OCI-LY3 (cell line): Measurements from ENCODE around the gene NUP88.

Experiments
- H2AFZ ChIP-seq: fragments of 200-600, 300-600 bp; shearing (Covaris generic); 2 replicates; pipeline ENCODE4 v1.6.0; 2014; ENCODE audit warnings: antibody characterized with exemption, low read depth, low read length
- H3K27ac ChIP-seq: fragments of 200-600, 300-600 bp; sonication (generic); 2 replicates; pipeline ENCODE4 v1.5.1; 2014; ENCODE audit warnings: mild to moderate bottlenecking, low read length, moderate library complexity, mixed read lengths
- H3K27me3 ChIP-seq: fragments of 200-600, 300-600 bp; sonication (generic); 2 replicates; pipeline ENCODE4 v1.6.1; 2014; ENCODE audit warnings: low read depth, low read length, mixed read lengths
- H3K36me3 ChIP-seq: fragments of 200-600, 300-600 bp; sonication (generic); replicated peaks from 2 replicates; pipeline ENCODE3; 2014; ENCODE audit warnings: low read depth, low read length, mixed read lengths
- H3K4me1 ChIP-seq: fragments of 300-600, 200-600 bp; sonication (generic); 2 replicates; pipeline ENCODE4 v1.6.1; 2014; ENCODE audit warnings: low read length, mixed read lengths
- H3K4me2 ChIP-seq: fragments of 200-600, 300-600 bp; sonication (generic); 2 replicates; pipeline ENCODE4 v1.6.1; 2014; ENCODE audit warnings: low read length, mixed read lengths
- H3K4me3 ChIP-seq: fragments of 300-600, 200-600 bp; sonication (generic); 2 replicates; pipeline ENCODE4 v1.5.1; 2014; ENCODE audit warnings: antibody characterized with exemption, mild to moderate bottlenecking, low read length, moderate library complexity
- H3K79me2 ChIP-seq: fragments of 300-600, 200-600 bp; shearing (Covaris generic); 2 replicates; pipeline ENCODE4 v1.6.1; 2014; ENCODE audit warnings: mild to moderate bottlenecking, low read length, mixed read lengths
- H3K9ac ChIP-seq: fragments of 300-600, 200-600 bp; shearing (Covaris generic); 2 replicates; pipeline ENCODE4 v1.6.0; 2014; ENCODE audit warnings: mild to moderate bottlenecking, low read length, moderate library complexity
- H3K9me3 ChIP-seq: fragments of 200-600, 300-600 bp; shearing (Covaris generic); 2 replicates; pipeline ENCODE4 v1.6.1; 2014; ENCODE audit warnings: low read length, mixed read lengths; ENCODE audit not compliant: insufficient read depth
- H4K20me1 ChIP-seq: fragments of 200-600, 300-600 bp; sonication (generic); 2 replicates; pipeline ENCODE4 v1.6.1; 2016; ENCODE audit warnings: low read length, mixed read lengths; ENCODE audit not compliant: insufficient read depth
- EZH2phosphoT487 ChIP-seq: fragments of 200-600 bp; shearing (Covaris generic); IDR thresholded peaks from 2 replicates; pipeline ENCODE4 v1.6.1; 2018; ENCODE audit warnings: antibody characterized with exemption, mixed run types, low read depth
- TF ChIP-seq, protein P1 (sequence below): fragments of 200-600, 300-600 bp; sonication (generic); IDR thresholded peaks from 2 replicates; pipeline ENCODE4 v1.5.1; 2014; ENCODE audit warnings: antibody characterized with exemption, low read length, low read depth

The NUP88 gene

DNA sequence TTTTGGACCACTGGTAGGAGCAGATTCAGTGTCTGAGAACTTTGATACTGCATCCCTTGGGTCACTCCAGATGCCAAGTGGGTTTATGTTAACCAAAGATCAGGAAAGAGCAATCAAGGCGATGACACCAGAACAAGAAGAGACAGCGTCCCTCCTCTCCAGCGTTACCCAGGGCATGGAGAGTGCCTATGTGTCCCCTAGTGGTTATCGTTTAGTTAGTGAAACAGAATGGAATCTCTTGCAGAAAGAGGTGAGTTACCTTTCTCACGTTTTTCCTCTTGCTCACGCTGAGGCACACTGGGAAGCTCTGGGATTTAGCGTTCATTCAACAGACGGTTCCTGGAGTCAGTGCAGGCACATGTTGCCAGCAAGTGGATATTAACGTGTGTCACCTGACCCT is 58.0 kb downstream of the NUP88 start:
- H3K79me2 ChIP-seq: no peaks in the 10 kb centered on the region
- H3K4me3 ChIP-seq: no peak overlapping the region
- no peak overlapping the region for H3K4me2 ChIP-seq
- no peak overlapping the region for H3K9ac ChIP-seq
- H2AFZ ChIP-seq: no peak overlapping the region
- no peaks in the 10 kb centered on the region for H3K4me1 ChIP-seq
- no peak overlapping the region for H3K27ac ChIP-seq
- H4K20me1 ChIP-seq: no peaks in the 10 kb centered on the region
- H3K9me3 ChIP-seq: no peaks in the 10 kb centered on the region
- TF ChIP-seq EZH2phosphoT487: no peak
- TF ChIP-seq, protein P1, sequence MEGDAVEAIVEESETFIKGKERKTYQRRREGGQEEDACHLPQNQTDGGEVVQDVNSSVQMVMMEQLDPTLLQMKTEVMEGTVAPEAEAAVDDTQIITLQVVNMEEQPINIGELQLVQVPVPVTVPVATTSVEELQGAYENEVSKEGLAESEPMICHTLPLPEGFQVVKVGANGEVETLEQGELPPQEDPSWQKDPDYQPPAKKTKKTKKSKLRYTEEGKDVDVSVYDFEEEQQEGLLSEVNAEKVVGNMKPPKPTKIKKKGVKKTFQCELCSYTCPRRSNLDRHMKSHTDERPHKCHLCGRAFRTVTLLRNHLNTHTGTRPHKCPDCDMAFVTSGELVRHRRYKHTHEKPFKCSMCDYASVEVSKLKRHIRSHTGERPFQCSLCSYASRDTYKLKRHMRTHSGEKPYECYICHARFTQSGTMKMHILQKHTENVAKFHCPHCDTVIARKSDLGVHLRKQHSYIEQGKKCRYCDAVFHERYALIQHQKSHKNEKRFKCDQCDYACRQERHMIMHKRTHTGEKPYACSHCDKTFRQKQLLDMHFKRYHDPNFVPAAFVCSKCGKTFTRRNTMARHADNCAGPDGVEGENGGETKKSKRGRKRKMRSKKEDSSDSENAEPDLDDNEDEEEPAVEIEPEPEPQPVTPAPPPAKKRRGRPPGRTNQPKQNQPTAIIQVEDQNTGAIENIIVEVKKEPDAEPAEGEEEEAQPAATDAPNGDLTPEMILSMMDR: no peak
- H3K27me3 ChIP-seq: no peaks in the 10 kb centered on the region
- H3K36me3 ChIP-seq: peaks cover 19% of the 10 kb centered on the region

DNA sequence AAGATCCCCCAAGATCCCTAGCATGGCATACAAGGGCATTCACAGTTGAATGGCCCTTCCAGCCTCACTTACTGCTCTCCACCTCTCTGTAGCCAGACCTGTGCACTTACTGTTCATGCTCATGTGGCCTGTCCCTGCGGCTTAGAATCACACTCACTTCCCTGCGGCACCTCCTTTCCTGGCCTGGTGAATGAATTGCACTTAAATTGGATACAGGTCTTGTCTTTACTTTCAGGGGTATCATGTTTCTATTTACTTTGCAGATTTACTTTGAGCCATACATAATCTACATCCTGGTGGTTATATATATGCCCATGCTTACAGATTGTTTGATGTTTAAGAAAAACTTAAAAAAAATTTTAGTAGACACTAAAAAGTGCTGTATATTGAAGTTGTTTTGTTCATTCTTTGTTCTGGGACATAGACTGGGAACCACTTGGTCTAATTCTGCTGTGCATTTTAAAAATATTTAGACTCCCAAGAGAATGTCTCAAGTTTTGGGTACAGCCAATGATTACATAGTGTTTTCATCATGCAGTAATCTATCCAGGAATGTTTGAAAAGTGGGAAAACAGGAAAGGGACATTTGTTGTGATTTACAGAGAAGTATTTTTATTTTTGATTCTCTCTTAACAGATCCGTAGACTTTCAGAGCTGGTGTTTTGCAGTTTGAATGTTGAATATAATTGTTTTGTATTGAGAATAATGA is 63.9 kb downstream of the NUP88 start:
- Histone ChIP-seq H4K20me1 (no peaks in the 10 kb centered on the region), H2AFZ (no peak overlapping the region), H3K27ac (no peak overlapping the region), H3K9ac (no peak overlapping the region), H3K79me2 (no peaks in the 10 kb centered on the region), H3K9me3 (no peaks in the 10 kb centered on the region), H3K36me3 (peaks cover 11% of the 10 kb centered on the region), H3K4me2 (no peak overlapping the region), H3K27me3 (no peaks in the 10 kb centered on the region), H3K4me3 (no peak overlapping the region), H3K4me1 (no peaks in the 10 kb centered on the region)
- TF ChIP-seq, protein P1: no peak
- TF ChIP-seq EZH2phosphoT487: no peak

DNA sequence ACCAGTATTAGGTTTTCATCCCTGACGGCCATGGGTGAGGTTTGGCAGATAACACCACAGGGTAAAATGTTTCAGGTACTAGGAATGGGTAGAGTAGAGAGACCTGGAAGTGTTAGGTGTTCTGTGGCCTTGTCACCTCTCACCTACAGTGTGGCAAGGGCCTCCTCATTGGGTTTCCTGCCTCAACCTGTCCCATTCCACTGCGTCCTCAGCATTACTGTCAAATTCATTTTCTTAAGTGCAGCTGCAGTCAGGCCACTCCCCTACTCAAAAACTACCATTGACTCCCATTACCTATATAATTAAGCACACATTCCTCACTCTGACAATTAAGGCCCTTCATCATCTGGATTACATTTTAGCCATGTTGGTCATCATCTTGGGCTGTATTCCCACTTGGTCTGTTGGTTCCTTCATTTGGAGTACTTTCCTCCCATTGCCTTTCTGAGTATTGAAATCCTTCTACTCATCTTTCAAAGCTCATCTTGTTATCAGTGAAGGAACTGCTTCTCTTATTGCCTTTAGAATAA is 64.5 kb downstream of the NUP88 start:
- Histone ChIP-seq H3K36me3 (peaks cover 14% of the 10 kb centered on the region), H3K9ac (no peak overlapping the region)

DNA sequence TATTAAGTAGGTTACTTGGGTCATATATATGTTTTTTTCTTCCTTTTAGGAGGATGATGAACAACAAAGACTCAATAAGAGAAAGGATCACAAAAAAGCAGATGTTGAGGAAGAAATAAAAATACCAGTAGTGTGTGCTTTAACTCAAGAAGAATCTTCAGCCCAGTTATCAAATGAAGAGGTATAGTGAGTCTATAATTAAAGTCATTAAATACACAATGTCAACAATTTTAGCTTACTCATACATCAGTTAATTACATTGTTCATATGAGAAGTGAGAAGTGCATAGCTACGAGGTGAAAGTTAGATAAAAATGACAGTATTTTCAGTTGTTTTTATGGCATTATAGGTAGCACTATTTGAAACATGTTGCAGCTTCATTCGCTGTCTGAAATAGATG is 65.2 kb downstream of the NUP88 start:
- H3K4me2 ChIP-seq: no peak overlapping the region
- no peaks in the 10 kb centered on the region for H3K27me3 ChIP-seq
- TF ChIP-seq EZH2phosphoT487: no peak
- TF ChIP-seq, protein P1: no peak
- H3K36me3 ChIP-seq: peaks cover 14% of the 10 kb centered on the region
- no peak overlapping the region for H3K27ac ChIP-seq
- no peaks in the 10 kb centered on the region for H3K4me1 ChIP-seq
- H3K9me3 ChIP-seq: no peaks in the 10 kb centered on the region
- no peak overlapping the region for H3K4me3 ChIP-seq
- no peaks in the 10 kb centered on the region for H3K79me2 ChIP-seq
- H3K9ac ChIP-seq: no peak overlapping the region
- no peak overlapping the region for H2AFZ ChIP-seq
- no peaks in the 10 kb centered on the region for H4K20me1 ChIP-seq

More for the DNA sequence above, 64.5 kb downstream of the NUP88 start:
- Histone ChIP-seq H3K4me2 (no peak overlapping the region), H3K4me1 (no peaks in the 10 kb centered on the region), H2AFZ (no peak overlapping the region), H3K27ac (no peak overlapping the region), H3K79me2 (no peaks in the 10 kb centered on the region), H4K20me1 (no peaks in the 10 kb centered on the region), H3K9me3 (no peaks in the 10 kb centered on the region), H3K27me3 (no peaks in the 10 kb centered on the region), H3K4me3 (no peak overlapping the region)
- TF ChIP-seq, protein P1: no peak
- no peak for TF ChIP-seq EZH2phosphoT487
